GM18519 (cell line): ENCODE results near the gene DPP6.

ENCODE experiments used
- ATAC-seq: cut with Tn5 transposase; IDR thresholded peaks from one replicate; pipeline ENCODE4 v1.9.1; 2021; ENCODE audit warnings: mild to moderate bottlenecking, moderate library complexity; ENCODE audit not compliant: unreplicated experiment, low FRiP score

DPP6 gene

DNA sequence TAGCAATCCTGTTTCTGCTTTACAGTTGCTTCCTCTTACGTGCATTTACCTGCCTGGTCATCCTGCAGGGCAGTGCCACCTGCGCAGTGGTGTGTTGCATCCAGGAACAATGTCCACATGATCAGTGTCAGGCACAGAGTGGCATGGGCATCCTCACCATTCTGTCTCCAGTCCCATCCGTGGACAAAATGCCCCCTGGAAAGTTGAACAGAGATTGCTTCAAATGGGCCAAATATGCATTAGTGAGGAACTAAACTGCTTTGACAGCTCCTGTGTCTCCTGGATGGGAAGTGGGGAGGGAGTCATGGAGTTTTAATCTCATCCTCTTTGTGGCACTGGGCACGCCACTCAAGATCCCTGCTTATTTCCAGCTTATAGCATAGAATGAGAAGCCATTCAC lies 151.8 kb downstream of the DPP6 start:
- ATAC-seq, result no peak

DNA sequence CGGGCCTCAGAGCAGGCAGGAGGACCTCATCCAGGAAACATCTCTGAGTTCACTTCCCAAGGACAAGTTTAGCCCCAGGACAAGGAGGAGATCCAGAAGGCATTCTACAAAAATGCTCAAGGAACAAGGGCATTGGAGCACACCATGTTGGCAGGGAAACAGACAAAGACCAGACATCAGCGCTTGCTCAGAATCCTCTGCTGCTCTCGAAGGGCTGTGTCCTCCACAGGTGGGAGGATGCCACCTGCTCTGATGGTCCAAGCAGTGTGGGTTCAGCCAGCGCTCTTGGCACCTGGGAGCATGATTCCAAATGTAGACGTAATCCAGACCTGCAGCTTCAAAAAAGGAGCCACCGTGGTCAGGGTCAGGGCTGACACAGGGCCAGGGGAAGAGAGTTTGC lies 160.7 kb downstream of the DPP6 start:
- no peak for ATAC-seq

DNA sequence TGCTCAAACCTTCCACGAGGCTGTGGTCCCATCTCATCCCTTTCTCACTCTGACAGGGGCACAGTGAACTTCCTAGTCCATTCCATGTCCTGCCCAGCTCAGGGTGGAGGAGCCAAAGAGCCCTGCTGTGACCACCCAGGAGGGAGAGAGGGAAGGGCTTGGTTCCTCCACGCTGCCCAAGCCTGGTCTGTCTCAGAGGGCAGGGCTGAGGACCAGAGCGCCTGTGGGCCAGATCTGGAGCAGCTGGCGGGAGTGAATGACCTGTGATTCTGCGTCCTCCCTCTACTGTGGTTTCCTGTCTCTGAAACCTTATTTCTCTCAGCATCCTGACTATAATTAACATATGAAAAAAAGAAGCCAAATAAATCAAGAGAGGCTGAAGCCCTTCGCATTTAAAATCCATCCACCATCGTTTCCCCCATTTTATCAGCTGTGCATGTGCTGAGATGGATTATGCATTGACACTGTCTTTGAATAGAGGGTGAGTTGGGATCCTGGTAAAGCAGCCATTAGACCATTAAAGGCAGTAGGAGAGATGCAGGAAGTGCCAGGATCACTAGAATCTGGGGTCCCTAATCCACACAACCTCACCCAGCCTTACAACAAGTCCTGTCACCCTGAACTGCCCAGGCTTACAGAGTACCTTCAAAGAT lies 165.6 kb downstream of the DPP6 start:
- ATAC-seq, result no peak

DNA sequence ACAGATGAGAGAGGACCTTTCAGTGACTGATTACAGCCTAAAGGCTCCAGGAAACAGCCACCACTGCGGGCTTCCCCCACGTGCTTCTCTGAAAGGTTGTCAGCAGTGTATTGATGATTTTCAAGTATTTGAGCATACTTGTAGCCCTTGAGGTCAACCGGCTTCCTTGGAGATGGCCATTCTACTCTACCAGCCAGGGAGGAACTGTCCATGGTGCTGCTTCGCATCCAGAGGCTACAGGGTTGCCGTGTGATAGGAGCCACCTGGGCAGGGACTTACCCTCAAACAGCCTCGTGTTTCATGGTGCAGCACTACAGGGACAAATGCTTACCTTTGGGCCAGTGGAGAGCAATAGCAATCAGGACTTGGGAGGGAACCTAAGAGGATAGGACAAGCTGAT lies 179.5 kb downstream of the DPP6 start:
- ATAC-seq, result no peak

DNA sequence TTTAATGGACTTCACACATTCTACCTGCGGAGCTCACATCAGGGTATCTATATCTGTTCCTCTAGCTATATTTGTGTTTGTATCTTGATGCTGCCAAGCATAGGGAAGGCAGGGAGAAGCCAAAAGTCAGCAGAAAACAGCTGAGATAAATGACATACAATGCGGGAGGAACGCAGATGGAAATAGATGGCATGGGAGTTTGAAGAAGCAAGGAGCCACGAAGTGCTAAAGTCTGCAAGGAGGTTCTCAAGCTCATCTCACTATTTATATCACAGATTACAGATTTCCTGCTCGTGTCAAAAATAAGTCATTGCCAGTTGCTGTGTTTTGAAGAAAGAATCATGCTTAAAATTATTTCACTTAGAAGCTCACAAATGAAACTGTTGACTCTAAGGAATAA lies 180.5 kb downstream of the DPP6 start:
- no peak for ATAC-seq

DNA sequence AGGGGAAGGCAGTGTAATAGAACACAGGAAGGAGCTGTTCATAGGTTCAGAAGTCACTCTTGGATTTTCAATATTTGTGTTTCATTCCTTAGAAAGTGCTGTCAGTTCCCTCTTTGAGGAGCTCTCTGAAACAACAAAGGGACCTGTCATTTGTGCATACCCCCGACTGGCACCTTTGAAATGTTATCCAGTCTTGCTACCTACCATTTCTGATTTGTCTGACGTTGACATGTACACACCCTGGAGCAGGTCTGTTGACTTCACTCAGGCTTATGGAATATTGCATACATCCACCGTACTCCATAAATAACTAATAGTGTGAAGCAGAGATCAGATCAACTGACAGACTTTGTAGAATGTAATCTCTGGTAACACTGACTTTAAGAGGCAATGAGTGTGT lies 189.8 kb downstream of the DPP6 start:
- no peak for ATAC-seq

DNA sequence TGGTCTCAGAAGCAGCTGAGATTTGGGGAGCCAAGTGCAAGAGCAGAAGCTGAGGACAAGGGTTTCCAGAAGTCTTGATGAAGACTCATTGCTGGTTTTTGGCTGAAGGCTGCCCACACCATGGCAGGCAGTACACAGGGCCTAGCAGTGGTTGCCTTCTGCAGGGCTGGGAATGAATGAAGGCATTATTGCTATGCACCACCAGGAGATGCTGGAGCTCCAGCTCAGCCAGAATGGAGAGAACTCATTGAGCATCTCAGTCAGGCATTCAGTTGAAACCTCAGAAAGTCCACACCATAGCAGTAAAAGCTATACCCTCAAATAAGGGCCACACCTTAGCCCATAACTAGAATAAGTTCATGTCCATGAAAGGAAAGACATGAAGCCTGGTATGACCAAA lies 190.5 kb downstream of the DPP6 start:
- no peak for ATAC-seq

DNA sequence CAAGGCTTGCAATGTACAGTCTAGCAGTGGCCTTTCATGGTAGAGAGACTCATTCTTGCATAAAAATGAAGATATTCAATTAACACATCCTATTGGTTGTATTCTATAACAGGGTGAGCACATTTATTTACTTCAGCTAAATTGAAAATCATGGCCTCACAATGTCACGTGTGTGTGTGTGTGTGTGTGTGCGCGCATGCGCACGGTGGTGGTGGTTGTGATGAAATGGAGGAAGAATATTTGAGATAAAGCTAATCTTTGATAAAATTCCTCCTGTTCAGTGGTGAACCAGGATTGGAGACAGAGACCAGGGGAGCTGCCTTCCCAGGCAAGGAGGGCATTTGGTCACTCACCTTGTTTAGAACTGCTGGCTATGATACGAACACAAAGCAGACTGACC lies 199.8 kb downstream of the DPP6 start:
- no peak for ATAC-seq

DNA sequence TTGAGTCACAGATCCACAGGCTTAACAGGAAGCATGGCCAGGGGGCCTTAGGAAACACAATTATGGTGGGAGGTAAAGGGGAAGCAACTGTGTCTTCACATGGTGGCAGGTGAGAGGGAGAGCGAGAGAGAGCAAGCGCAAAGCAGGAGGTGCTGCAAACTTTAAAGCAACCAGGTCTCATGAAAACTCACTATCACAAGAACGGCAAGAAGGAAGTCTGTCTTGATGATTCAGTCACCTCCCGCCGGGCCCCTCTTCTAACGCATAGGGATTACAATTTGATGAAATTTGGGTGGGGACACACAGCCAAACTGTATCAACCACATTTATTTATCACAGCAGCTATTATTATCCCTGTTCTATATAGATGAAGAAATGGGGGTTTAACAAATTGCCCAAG lies 201.6 kb downstream of the DPP6 start:
- ATAC-seq, result no peak

DNA sequence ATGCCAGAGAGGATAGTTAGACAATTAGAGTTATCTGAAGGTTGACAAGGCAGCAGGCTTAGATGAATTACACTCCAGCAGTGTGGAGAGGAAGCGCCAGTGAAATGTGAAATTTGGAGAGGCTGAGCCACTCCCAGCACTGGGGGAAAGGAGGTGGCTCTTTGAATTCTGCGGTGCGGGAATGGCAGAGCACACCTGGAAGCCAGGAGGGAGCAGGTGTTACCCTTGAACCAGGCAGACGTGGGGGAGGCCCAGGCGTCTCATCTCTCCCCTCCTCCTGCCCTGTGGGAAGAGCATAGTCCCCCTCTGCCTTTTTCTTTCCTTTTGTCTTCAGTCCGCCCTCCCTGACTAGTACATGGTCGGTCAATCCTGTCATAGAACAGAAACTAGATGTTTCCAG lies 203.1 kb downstream of the DPP6 start:
- ATAC-seq, result no peak

DNA sequence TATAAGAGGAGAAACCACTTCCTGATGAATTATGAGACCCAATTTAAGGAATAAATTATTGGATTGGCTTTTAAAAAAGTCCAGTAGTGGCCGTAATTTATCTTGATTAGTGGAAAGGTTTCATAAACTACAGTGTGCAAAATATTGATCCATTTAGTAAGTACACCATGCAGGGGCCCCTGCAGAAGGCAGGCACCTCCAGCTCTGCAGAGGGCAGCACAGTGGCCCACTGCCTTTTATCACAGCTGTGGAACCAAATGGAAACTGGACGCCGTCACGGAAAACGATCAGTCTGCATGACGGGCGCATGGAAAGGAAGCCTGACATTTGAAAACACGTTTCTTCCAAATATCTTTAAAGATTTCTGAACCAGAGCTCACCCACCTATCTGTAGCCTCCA lies 204.0 kb downstream of the DPP6 start:
- no peak for ATAC-seq

DNA sequence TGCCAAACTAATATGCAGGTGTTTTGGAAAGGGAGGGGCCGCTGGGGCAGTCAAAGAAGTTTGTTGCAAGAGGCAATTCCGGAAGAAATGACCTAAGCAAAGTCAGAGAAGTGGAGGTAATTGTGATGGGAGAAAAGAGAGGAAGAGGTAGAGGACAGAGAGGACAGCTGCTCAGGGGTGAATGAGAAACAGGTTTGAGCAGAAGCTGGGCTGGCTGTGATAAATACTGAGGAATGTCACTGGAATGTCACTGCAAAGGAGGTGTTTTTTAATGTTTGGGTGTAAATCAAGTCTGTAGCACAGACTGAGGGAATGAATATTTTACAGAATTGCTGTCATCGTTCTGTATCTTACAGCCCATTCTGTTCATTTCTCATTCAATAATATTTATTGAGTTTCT lies 207.2 kb downstream of the DPP6 start:
- ATAC-seq, result no peak

DNA sequence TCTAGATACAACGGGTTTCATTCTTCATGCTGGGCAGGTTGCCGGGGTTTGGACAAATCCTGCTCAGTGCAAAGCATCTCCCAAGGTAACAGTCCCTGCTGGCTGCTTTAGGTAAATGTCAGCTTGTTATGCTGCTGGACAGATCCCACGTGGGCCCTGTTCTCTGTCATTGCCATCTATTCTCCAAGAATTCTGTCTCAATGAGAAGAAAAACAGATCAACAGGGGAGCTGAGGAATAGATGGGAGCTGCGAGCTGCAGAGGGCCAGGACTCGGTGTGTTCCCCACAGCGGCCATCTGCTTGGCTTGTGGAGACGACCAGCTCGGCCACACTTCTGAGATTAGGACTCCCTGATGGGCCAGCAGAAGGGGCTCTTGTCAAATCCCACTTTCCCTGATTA lies 235.2 kb downstream of the DPP6 start:
- ATAC-seq, result no peak

DNA sequence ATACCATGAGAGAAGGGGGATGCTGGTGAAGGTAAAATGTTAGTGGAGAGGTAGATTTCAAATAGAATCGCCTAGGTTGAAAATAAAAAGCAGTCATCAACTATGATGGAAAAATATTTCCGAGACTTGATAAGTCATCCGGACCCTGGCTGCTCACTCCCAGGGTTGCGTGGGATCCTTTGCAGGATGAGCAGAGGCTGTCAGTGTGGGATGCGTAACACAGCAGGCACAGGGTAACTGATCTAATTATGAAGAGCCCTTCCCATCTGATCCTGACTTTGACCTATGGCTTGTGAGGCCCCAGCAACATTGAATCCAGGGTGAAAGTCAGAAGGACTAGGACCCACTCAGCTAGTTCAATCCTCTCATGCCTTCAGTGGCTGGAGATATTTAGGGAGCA lies 236.9 kb downstream of the DPP6 start:
- no peak for ATAC-seq

DNA sequence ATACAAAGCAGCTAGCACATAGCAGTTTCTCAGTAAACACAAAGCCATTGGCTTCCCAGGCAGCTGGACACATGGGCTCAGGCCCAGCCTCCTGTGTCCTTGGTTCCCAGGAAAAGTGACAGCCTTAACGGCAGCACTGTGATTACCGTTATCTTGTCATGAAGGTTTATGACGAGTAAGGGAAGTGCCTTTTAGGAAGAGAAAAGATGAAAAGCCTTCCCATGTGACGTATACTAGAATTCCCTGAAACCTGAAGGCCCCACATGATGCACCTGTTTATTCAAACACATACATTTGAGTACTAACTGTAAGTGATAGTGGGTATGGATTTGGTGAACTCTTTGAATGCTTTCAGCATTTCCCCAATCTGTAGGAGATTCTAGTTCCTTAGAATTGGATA lies 244.2 kb downstream of the DPP6 start:
- ATAC-seq, result no peak

DNA sequence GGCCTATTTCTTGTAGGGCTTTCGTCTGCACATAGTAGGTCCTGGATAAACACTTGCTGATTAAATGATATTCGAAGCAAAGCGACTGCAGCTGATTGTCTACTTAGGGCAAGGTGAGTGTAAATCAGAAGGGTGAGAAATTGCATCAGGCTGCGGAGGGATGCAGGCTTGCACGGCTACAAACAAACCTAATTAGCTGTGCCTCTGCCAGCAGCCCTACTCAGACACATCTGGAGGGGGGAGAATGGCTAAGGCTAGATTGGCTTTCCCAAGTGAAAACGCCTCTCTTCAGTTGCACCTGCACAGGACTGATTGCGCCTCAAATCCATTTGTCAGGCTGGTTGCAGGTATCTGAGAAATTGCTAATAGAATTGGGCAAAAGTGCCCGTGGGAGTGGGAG lies 247.5 kb downstream of the DPP6 start:
- ATAC-seq, result no peak

DNA sequence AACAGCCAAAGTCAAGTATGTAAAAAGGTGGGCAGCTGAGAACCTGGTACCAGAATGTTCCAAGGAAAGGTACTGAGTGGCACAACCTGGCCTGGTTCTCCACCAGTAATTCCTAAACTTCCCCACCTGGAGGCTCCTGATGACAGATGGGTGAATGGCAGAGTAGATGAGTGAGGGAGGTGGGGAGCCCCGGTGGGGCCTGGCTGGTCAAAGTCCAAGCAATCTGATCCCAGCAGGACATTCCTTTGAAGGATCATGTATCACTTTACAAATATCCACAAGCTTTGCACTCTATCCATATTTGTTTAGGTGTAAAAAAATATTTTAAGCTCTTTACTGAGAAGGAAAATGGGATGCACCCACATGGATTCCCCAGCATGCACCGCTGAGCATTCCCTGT lies 250.2 kb downstream of the DPP6 start:
- no peak for ATAC-seq

DNA sequence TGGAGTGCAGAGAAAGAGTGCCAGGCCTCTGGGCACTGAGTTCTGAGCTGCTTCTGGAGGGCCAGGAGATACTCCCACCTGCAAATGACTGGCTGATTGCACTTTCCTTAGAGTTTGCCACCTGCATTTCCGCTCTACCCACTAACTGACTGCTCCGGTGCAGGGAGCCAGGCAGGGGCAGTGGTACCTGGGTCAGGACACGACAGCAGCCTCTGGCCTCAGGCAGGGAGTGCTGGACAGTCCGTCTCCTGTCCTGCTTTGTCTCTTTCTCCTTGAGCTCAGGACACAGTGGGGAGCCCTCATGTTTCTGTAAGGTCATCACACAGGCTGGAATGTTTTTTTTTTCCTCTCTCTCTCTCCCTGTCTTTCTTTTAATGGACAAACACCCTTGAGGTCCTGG lies 252.0 kb downstream of the DPP6 start:
- no peak for ATAC-seq

DNA sequence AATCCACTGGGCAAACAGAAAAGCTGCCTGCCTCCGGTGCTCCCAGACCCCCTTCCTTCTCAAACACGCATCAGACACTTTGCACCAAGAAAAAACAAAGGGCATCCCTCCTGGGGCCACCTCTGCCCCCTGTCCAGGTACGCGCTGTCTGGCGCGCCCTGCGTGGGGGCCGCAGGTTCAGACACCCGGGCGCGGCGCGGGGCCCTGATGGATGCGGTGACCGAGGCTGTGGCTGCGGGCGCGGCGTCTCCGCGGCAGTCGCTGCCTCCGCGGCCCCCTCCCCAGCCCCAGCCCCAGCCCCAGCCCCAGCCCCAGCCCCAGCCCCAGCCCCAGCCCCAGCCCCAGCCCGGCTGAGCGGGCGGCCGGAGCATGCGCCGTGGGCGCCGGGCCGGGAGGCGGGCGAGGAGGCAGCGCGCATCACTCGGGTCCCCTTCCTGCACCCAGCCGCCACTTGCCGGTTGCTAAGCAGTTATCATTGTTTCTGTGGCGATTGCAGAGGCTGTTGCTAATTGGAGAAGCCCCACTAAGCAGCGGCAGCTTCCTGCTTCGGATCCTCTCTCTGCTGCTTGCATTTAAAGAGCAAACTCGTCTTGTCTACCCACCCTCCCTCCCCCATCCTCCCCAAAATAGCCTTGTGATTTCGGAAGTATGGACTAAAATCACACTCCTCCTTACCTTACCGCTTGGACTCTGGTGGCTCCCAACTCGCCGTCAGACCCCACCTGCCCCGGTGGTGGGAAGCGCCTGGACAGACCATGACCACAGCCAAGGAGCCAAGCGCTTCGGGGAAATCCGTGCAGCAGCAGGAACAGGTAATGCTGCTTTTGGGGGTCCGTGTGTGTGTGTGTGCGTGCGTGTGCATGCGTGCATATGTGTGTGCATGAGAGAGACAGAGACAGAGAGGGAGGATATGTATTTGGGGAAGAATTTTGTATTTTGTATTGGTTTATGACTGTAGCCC lies 252.8 kb downstream of the DPP6 start:
- ATAC-seq, result no peak

DNA sequence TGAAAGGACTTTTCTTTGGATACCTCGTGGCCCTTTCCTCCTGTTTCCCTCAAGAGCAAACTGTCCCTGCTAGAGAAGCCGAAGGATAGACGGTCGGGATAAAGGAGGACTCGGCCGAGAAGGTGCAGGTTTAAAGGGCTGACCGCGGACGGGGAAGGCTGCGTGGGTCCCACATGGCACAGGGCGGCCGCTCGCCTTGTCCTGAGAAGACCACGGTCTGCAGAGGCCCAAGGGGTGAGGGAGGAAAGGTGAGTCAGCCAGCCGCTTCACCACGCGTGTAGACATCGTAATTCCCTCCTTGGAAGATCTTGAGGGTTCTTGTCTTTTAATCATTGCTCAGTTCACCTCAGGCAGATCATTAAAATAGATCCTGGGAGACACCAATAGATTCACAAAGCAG lies 253.8 kb downstream of the DPP6 start:
- ATAC-seq, result no peak

DNA sequence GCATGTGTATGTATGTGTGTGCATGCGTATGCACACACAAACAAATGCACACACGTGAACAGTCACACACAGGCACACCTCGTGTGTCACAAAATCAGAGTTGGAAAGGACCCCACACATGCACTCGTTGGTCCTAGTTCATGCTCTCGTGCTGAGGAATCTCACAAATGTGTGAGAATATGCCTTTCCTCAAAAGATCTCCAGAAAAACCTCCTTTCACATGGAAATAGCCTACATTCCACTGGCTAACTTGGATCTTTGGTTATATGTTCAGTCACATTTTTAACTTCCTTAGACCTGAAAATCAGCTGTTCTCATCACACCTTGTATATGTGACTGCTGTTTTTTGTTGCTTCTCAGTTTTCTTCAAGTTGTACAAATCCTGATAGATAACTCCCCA lies 256.7 kb downstream of the DPP6 start:
- no peak for ATAC-seq

DNA sequence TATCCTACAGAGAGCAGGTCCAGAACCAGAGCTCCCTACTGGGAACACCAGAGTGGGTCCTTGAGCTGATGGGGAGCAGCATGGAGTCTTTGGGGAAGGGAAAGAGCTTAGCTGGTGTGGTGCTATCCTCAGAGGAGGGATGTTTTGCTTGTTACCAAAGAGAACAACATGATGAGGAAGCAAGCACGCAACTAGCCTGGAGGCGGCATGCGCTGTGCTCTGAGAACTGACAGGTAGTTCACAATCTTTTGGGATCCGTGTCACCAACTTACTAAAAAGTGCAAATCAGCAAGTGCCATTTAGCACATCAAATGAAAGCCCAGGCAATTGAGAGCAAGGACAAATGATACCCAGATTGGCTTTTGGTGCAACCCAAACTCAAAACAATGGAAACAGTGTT lies 257.9 kb downstream of the DPP6 start:
- no peak for ATAC-seq
